HG03060 (cell line): ENCODE results near the gene UVRAG.

Experiments used
- ATAC-seq: cut with Tn5 transposase; IDR thresholded peaks from one replicate; pipeline ENCODE4 v1.9.1; 2021; ENCODE audit warnings: low read depth, moderate number of reproducible peaks; ENCODE audit not compliant: unreplicated experiment

UVRAG gene

DNA sequence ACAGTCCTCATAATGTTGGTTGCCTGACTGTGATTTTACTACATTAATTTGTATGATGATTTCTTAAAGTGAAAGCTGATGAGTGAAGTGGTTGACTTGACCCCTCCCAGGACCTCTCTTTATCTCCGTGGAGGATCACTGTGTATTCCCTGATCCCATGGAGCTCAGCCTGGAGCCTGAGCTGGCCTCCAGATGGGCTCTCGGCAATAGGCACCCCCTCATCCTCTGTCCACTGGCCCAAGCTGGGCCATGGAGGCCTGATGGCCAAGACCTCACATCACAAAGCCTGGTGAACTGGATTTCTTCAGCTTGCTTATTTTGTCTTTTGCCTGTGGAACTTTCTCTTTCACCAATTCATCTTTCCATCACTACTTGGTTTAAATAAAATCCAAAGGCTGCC is 316.1 kb downstream of the UVRAG start:
- no peak for ATAC-seq

DNA sequence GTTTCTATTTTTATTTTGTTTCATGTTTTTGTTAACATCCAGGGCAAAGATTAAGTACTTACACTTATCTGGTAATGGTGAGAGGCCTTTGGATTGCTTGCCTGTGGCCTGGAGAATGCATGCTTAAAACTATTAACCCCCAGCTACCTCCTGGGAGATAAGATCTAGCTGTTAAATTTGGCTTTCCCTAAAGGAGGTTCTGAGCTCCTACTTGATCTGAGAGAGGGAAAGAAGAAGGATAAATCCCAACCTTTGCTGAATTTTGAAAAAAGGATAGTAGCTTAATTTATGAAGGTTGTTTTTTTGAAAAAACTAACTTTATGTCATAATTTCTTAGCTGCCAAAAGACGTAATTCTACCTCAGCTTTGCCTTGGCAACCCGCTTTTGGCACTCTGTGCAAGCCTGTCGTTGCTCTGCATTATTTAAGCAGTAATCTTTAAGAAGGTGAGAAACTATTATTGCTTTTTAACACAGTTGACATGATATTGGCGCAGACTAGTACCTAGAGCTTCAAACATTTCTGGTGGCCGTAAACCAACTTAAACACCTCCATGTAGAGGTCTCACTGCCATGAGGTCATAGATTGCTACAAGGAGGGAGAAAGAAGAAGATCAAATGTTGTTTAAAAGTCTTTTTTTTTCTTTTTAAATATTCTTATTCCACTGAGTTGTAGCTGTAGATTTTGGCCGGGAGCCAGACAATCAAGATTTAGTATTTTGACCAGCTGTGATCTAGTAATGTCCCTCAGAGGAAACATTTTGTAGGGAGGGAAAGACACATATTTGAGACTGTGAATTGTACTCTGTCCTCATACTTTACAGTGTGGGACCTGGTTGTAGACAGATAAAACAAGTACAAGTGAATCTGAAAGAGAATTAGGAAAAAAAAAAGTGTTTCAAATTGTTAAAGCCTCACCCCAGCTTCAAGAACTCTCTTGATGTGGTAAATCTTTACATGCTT is 316.9 kb downstream of the UVRAG start:
- no peak for ATAC-seq

DNA sequence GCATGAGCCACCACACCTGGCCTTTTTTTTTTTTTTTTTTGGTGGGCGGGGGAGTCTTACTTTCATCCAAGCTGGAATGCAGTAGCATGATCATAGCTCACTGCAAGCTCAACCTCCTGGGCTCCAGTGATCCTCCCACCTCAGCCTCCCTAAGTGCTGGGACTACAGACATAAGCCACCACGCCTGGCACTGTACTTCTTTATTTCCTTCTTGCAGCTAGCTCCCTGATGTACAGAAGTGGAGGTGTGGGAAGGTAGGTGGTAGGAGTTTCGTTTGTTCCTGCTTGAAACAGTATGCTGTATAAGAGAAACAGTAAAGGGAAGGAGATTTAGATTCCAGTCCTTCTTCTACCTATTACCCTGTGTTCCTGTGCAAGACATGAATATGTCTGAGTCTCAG is 319.2 kb downstream of the UVRAG start:
- ATAC-seq: no peak

DNA sequence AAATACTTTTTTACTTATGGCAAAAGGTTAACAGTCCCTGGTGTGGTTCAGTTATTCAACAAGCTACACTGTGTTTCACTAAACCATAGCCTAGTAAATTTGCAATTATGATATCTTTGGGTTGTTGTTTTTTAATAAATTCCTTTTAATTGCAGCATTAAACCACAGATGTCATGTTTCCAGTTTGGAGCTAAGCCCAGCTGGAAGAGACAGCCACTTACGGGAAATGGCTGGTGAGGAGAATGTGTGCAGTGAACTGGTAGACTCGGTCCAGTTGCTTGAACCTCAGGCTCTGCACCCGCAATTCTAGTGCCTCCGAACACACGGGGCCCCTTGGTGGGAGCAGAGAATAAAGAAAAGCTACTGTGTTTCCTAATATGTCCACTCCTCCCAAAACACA is 320.5 kb downstream of the UVRAG start:
- ATAC-seq: no peak

DNA sequence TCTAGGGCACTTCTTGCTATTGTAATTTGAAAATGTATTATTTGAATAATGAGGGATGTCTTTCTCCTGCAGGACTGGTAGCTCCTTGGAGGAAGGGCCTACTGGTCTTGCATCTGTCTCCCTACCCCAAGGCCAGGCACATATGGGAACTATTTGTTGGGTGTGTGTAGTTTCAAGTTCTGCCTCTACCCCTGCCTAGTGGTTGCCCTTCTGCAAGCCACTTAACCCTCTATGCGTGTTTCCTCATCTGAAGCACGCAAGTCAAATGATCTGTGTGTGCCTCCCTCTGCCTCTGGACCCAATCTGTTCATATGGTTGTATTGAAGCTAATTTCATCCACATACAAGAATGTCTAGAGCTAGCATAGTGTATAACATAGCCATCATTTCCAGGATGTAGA is 324.3 kb downstream of the UVRAG start:
- ATAC-seq: no peak

DNA sequence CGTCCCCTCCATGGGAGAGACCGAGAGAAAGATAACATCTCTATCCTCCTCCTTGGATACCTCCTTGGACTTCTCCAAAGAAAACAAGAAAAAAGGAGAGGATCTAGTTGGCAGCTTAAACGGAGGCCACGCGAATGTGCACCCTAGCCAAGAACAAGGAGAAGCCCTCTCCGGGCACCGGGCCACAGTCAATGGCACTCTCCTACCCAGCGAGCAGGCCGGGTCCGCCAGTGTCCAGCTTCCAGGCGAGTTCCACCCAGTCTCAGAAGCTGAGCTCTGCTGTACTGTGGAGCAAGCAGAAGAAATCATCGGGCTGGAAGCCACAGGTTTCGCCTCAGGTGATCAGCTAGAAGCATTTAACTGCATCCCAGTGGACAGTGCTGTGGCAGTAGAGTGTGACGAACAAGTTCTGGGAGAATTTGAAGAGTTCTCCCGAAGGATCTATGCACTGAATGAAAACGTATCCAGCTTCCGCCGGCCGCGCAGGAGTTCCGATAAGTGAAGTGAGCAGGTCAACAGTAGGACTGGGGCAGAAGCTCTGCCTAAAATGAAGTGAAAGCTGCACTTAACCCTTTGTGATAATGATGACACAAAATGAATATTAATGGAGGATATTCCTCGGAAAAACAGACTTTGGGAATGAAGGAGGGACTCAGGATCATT is 326.0 kb downstream of the UVRAG start:
- ATAC-seq: no peak

DNA sequence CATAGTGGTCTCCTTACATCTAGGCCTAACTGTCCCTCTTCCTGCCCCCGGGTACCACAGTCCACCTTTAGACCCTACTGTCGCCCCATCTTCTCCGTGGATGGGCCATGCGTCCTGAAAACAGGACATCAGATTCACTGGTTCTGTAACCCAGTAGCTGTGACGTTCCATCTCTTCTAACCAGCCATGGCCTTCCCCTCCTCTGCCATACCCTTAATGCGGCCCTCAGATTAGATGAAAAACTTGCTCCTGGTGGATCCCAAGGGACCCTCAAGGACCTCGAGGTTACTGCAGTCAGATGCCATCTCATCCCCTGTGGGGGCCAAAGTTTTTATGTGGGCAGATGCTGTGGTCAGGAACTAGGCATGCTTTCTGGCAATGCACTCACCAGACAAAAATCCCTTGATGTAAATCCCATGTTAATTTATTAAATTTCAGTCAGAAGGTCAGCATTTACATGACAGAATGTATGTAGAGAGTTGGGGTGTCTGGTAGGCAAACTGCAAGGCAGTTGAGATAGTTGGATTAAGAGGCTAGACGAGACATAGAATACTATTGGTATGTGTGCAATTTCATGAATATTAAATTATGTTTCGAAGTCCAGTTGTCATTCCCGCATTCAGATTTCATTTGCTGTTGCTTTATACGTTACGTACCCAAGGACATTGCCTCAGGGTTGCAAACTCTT is 327.0 kb downstream of the UVRAG start:
- no peak for ATAC-seq

DNA sequence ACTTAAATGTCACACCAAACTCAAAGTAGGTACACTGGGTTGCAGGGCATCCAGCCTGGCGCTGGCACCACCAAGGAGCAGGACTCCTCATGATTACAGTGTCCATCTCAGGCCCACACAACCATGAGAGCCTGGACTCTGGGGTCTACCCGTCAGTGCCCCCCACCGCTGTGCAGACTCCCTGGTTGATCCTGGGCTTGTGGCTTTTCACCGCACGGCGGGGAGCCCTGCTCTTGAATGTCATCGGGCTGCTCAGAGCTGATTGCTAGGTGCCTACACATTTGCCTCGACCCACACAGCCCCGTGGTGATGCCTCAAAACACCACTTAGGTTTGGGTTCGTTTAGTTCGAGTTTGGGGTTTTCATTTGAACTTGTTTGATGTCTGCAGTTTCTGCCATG is 328.3 kb downstream of the UVRAG start:
- no peak for ATAC-seq

DNA sequence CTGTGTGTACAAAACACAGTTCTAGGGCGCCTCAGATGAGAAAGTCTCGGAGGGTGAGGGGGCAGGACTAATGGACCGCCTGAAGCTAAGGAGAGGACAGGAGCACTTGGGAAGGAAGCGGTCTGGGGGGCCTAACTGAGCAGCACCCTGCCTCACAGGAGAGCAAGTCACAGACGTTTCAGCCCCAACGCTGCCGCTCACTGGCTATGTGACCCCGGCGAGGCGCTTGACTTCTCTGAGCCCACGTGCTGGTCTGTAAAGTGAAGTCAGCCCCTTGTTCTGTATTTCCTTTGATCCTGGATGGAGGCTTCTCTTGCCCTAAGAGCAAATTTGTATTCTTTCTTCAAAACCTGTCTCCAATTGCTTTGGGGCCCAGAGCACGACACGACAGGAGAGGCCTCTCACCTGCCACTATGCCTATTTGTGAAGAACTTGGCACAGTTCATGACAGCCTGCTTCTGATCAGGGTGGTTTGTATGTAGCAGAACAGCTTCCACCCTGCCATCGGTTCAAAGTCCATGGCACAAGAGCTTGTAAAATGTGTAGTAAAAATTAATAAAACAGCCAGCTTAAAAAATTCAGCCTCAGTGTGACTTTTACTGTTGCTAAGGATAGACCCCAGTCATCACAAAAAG is 332.2 kb downstream of the UVRAG start:
- no peak for ATAC-seq

DNA sequence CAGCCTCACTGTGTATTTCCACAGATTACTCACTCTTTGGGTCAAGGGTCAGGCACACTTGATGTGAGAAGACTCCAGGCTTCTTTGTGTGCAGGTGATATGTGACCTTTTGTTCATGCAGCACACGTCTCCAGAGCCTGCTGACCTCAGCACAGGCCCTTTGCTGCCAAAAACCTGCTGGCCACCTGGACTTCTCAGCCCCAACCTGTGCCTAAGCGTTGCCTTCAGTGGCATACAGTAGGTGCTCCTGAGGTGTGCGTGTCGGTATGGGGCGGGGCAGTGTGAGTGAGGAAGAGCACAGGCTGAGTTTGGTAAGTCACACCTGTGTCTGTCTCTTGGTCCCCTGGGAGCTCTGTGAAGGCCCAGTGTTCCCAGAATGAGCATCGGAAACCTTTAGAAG is 333.2 kb downstream of the UVRAG start:
- no peak for ATAC-seq

DNA sequence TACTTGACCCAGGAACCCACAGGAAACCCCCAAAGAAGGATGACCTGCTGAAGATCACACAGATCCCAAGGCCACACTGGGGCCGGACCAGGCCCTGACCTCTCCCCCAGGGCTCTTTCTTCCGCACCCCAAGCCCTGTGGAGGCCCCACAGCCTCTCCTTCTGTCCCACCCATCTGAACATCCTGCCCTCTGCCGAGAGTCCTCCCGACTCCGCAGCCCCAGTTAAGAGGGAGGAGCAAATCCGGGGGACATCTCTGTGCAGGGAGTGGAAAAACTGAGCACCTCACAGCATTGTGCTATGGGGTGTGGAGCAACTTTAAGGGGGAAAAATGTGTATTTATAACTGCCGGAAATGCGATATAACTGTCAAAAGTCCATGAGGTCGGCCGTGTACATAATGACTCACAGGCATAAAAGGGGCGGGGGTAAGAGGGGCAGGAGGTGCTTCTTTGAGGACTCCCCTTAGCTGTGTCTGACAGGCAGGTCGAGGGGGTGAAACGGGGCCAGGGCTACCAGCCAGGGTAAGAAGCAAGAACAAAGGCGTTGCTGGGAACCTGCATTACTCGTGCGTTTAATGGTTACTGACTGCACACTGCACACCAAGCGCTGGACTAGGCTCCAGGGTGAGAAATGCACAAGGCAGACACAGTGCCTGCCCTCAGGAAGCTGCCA is 334.1 kb downstream of the UVRAG start:
- ATAC-seq: no peak

DNA sequence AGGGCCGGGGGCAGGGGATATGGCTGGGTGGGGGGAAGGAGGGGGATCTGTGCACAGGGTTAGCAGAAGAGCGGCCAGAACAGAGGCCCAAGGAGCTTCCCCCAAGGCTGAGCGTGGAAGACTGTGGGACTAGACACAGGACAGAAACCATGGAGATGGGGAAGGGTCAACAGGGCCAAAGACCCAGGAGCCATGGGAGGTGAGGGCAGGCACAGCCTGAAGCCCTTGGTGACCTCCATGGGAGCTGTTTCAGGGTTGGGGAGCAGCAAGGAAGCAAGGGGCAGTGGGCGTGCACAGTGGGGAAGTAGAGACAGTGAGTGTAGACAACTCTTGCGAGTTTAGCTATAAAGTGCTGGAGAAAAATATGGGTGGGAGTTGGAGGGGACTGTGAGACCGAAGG is 334.7 kb downstream of the UVRAG start:
- ATAC-seq: no peak

DNA sequence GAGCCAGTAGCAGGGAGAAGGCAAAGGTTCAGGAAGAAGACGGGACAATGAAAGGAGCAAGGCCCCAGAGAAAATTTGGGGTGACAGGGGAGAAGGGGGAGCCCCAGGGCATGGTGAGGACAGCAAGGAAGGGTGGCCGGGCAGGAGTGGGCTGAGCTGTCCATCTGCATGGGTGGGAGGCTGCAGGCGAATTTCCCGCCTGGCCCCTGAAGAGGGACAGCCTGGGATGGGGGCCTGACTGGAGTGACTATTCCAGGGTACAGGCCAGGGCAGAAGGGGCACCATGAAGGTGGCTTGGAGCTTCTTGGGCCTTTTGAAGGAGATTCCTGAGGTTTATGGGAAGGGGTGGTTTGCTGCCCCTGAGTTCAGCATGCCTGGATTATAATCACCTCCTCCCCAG is 335.1 kb downstream of the UVRAG start:
- no peak for ATAC-seq

DNA sequence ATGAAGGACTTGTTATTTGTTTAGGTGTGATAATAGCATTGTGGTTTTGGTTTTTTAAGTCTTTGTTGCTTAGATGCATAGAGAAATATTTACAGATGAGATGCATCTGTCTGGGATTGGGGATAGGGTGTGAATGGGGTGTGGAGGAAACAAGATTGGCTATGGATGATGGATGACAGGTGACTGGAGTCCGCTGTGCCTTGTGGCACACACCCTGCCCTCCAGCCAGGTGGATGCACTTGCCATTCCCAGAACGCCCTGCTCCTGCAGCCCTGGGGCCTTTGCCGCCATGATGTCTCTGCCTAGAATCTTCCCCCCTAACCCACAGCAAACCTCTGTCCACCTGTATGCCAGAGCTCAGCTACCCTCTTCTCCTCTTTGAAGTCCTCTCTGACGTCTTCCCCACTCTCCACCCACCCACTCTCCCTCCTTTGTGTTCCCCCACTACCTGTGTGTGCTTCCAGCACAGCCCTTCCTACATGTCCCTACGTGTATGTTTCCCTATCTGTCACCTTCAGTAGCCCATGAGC is 336.6 kb downstream of the UVRAG start:
- no peak for ATAC-seq

DNA sequence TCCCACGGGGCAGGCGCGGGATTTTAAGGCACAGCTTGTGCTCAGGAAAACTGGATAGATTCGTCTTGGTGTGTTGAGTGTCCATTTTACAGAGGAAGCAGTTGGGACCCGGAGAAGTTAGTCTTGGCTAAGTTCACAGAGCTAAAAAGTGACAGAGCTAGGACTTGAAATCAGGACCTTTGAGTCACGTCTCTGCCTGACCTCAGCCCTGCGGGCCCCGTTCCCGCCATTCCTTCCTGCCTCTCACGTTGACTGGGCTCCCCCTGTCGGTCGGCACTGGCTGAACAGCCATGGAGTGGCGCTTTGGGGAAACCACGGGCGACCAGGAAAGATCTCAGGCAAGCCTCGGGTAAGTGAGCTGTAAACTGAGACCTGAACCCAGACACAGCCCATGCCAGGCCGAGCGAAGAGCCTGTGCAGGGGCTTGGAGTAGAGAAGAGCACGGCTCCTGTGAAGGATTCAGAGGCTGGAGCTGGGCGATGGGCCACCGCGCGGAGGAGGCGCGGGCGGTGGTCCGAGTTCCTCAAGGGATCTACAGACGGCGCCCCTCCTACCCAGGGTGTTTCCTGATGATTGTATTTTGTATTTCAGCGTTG is 337.2 kb downstream of the UVRAG start:
- no peak for ATAC-seq

DNA sequence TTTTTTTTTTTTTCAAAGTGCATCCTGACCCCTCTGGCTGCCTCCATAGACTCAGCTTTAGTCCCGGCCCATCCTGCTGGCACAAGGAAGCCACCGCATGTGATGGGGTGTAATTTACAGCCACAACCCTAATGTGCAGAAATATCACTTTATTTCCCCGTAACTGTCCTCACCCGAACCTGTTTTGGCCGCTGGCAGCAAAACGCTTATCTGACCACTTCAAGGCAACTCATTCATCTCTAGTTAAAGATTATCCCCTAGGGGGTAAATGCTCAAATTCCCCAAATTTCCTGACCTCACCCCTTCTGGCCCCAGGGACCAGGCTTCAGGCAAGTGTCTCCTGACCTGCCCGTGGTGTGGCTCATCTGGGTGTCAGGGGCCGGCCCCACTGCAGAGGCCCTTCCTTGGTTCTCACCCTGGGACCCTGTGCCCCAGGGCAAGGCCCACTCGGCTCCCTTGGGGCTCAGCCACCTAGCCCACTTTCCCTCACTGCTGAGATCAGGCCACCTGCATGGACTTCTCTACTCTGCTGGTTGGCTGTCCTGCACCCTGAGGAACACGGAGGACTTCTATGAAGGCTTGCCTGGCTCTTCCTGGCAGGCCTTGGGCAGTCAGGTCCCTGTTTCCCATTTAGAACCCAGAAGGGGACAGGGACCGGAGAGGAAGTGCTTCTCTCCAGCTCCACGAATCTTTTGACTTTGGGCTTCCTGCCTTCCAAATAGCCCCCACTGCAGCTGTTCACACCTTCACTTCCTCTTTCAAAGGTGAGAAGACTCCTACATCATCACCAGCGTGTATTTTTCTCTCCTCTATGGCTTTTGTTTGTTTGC is 337.9 kb downstream of the UVRAG start:
- peak; percentile 41 for ATAC-seq

DNA sequence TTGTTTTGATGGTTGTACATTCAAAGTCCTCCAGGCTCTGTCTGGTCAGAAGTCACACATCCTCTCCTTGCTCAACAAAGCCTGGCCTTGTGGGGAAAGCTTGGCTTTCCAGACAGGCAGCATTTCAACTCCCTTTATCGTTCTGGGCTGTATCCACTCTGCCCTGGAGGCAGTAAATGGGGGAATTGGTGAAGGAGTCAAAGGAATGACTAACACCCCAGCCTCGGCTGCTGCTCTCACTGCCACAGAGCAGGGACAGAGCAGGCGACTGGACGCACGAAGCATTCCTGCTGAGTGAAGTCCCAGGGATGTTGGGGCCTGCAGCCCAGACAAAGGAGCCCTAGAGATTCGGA is 338.5 kb downstream of the UVRAG start:
- ATAC-seq: no peak

DNA sequence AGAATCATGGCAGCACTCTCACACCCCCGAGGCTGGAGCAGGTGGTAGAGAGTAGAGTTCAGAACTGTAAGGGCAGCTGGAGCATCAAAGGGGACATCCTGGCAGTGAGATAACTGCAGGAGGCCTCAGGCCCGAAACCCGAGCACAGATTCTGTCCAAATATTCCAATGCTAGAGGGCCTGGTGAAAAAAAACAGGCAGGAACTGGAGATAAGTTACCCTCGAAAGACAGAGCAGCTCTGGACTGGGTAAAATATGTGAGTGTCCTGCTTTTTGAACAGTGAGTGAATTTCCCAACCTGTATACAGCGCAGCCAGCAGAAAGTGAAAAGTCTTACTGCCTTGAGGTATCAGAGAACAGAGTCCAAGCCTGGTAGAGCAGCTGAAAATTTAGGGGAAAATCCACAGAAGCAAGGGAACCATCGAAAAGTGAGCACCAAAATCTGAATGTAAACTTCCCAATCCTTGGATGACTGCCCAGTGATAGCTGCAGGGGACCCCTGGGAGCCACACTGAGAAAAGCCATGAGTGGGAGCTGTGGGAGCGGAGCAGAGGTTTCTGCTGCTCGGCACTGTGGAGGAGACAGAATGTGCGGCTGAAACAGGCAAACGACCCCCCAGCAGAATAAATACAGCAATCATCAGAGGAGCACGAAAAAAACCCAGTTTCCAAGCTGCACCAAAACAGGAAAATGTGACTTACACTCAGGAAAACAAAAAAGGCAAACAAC is 340.7 kb downstream of the UVRAG start:
- ATAC-seq: no peak
